SK-N-SH (cell line): Measurements from ENCODE around the gene MELTF. TPM values are rescaled to one million over a fixed set of nuclear protein-coding genes. Genes with fewer than 3 reads are reported as not detected.

Experiments
- CTCF ChIA-PET: fragments of 300-600, 350-600 bp; formaldehyde crosslinking; extraction: SDS; loops from one replicate; lab custom pipeline; 2021; lab: Yijun Ruan, JAX
- POLR2A ChIA-PET: fragments of 350-600 bp; sonication (Branson Sonifier 250); formaldehyde crosslinking; extraction: SDS; loops from one replicate; lab custom pipeline; 2020; ENCODE audit warnings: antibody characterized with exemption, inconsistent platforms; lab: Yijun Ruan, JAX
- DNase-seq: peaks from one replicate; pipeline ENCODE4 v3.0.0; 2012
- H2AFZ ChIP-seq: fragments of 200-600 bp; sonication (generic); 2 replicates; pipeline ENCODE4 v1.8.1; 2016; ENCODE audit warnings: antibody characterized with exemption, mild to moderate bottlenecking, low read depth
- H3F3A ChIP-seq: fragments of 200-600 bp; sonication (generic); replicated peaks from 2 replicates; pipeline ENCODE3; 2016; ENCODE audit warnings: antibody characterized with exemption, mild to moderate bottlenecking; ENCODE audit not compliant: insufficient read depth
- H3K27ac ChIP-seq, 2 experiments: fragments of 200-500 bp in 1 of 2; fragments of 200-600 bp in 1 of 2; sonication (Bioruptor generic) in 1 of 2; sonication (generic), shearing (Covaris generic) in 1 of 2; 2 replicates each; pipeline versions ENCODE4 v1.5.1 to v1.6.1; 2014 to 2016; ENCODE audit warnings: low read depth in 2 of 2, inconsistent platforms in 1 of 2, low read length in 1 of 2, mild to moderate bottlenecking in 1 of 2, mixed read lengths in 1 of 2
- H3K27me3 ChIP-seq: fragments of 200-600 bp; sonication (generic), shearing (Covaris generic); 2 replicates; pipeline ENCODE4 v1.6.1; 2016; ENCODE audit warnings: mixed run types; ENCODE audit not compliant: insufficient read depth
- H3K36me3 ChIP-seq, 2 experiments: fragments of 200-500 bp in 1 of 2; fragments of 200-600 bp in 1 of 2; sonication (Bioruptor generic) in 1 of 2; sonication (generic) in 1 of 2; replicated peaks in 1 of 2; 2 replicates each; pipeline versions ENCODE3 to v1.5.1; 2014 to 2016; ENCODE audit warnings: low read length in 1 of 2, mild to moderate bottlenecking in 1 of 2; ENCODE audit not compliant: insufficient read depth in 2 of 2, control insufficient read depth in 1 of 2
- H3K4me1 ChIP-seq, 2 experiments: fragments of 200-500 bp in 1 of 2; fragments of 200-600 bp in 1 of 2; sonication (Bioruptor generic) in 1 of 2; sonication (generic), shearing (Covaris generic) in 1 of 2; 2 replicates each; pipeline versions ENCODE4 v1.5.1 to v1.6.1; 2014 to 2016; ENCODE audit warnings: low read depth in 1 of 2, low read length in 1 of 2, mixed run types in 1 of 2; ENCODE audit not compliant: insufficient read depth in 2 of 2, control insufficient read depth in 1 of 2
- H3K4me2 ChIP-seq: fragments of 200-600 bp; sonication (generic), shearing (Covaris generic); 2 replicates; pipeline ENCODE4 v1.6.1; 2017; ENCODE audit warnings: mixed run types
- H3K4me3 ChIP-seq, 2 experiments: fragments of 200-500 bp in 1 of 2; fragments of 200-600 bp in 1 of 2; sonication (Bioruptor generic) in 1 of 2; sonication (generic), shearing (Covaris generic) in 1 of 2; 2 replicates each; pipeline versions ENCODE4 v1.5.1 to v1.8.1; 2014 to 2016; ENCODE audit warnings: low read depth in 2 of 2, inconsistent platforms in 1 of 2, low read length in 1 of 2, mild to moderate bottlenecking in 1 of 2, mixed read lengths in 1 of 2, moderate library complexity in 1 of 2
- H3K79me2 ChIP-seq: fragments of 200-600 bp; sonication (generic); 2 replicates; pipeline ENCODE4 v1.8.1; 2017; ENCODE audit warnings: mild to moderate bottlenecking; ENCODE audit not compliant: insufficient read depth
- H3K9ac ChIP-seq: fragments of 200-600 bp; sonication (generic); 2 replicates; pipeline ENCODE4 v1.6.1; 2017; ENCODE audit warnings: mixed run types
- H3K9me2 ChIP-seq: fragments of 200-600 bp; sonication (generic); 2 replicates; pipeline ENCODE4 v1.6.1; 2017; ENCODE audit warnings: mixed run types
- H3K9me3 ChIP-seq: fragments of 200-600 bp; sonication (generic); 2 replicates; pipeline ENCODE4 v1.6.1; 2017; ENCODE audit warnings: mixed run types, mild to moderate bottlenecking, moderate library complexity
- H4K20me1 ChIP-seq: fragments of 200-600 bp; sonication (generic); 2 replicates; pipeline ENCODE4 v1.6.1; 2017; ENCODE audit warnings: mild to moderate bottlenecking, mixed run types; ENCODE audit not compliant: insufficient read depth
- CTCF ChIP-seq: fragments of 200-600 bp; sonication (generic); IDR thresholded peaks from 2 replicates; pipeline ENCODE4 v1.6.1; 2017; ENCODE audit warnings: antibody characterized with exemption, mild to moderate bottlenecking, moderate library complexity
- EP300 ChIP-seq, 2 experiments: IDR thresholded peaks; 2 replicates each; pipeline versions ENCODE4 v1.4.0 to v1.6.1; 2012; ENCODE audit warnings: borderline replicate concordance in 1 of 2, low read depth in 1 of 2, low read length in 1 of 2
- FOSL2 ChIP-seq: IDR thresholded peaks from 2 replicates; pipeline ENCODE4 v1.4.0; 2012; ENCODE audit warnings: low read depth, mild to moderate bottlenecking, moderate library complexity, borderline replicate concordance
- FOXM1 ChIP-seq: IDR thresholded peaks from 2 replicates; pipeline ENCODE4 v1.4.0; 2012; ENCODE audit warnings: low read depth, mild to moderate bottlenecking
- GABPA ChIP-seq: IDR thresholded peaks from 2 replicates; pipeline ENCODE4 v1.4.0; 2012; ENCODE audit warnings: low read depth, mild to moderate bottlenecking
- GATA2 ChIP-seq: sonication (generic); formaldehyde crosslinking; IDR thresholded peaks from 2 replicates; pipeline ENCODE4 v1.5.0; 2020; ENCODE audit warnings: mild to moderate bottlenecking, missing genetic modification reagents
- MEF2A ChIP-seq: IDR thresholded peaks from 2 replicates; pipeline ENCODE4 v1.4.0; 2012; ENCODE audit warnings: low read depth, borderline replicate concordance
- NFIC ChIP-seq: IDR thresholded peaks from 2 replicates; pipeline ENCODE4 v1.4.0; 2012; ENCODE audit warnings: borderline replicate concordance
- RAD21 ChIP-seq: IDR thresholded peaks from 2 replicates; pipeline ENCODE4 v1.6.1; 2012; ENCODE audit warnings: mild to moderate bottlenecking, low read length
- RFX5 ChIP-seq: IDR thresholded peaks from 2 replicates; pipeline ENCODE4 v1.6.1; 2012; ENCODE audit warnings: mild to moderate bottlenecking, improper control_type of control experiment, low read length
- SIN3A ChIP-seq: IDR thresholded peaks from 2 replicates; pipeline ENCODE4 v1.6.1; 2012; ENCODE audit warnings: low read depth, mild to moderate bottlenecking, low read length, moderate library complexity, borderline replicate concordance
- TEAD4 ChIP-seq: IDR thresholded peaks from 2 replicates; pipeline ENCODE4 v1.4.0; 2012; ENCODE audit warnings: mild to moderate bottlenecking, borderline replicate concordance; ENCODE audit not compliant: insufficient read depth
- YY1 ChIP-seq: IDR thresholded peaks from 2 replicates; pipeline ENCODE4 v1.4.0; 2012; ENCODE audit warnings: low read depth, mild to moderate bottlenecking
- WGBS: methylation state at CpG from one replicate; pipeline ENCODE4 v1.1.6; 2017; ENCODE audit warnings: low lambda C conversion rate; 5-methylcytosine and 5-hydroxymethylcytosine counted together
- polyA plus RNA-seq, 3 experiments: library from polyadenylated mRNA; depleted of rRNA; stranded (reverse); fragments of >200 nt; gene quantifications; 2 replicates each; pipeline ENCODE4 v1.2.3, GENCODE V29; 2012

MELTF gene
- polyA plus RNA-seq, 1 of the 3 experiments (the other 2 are of a cell fraction), result 32.4 TPM

- TF ChIP-seq CTCF, result no peak
- TF ChIP-seq MEF2A, result no peak
- TF ChIP-seq GATA2 (CRISPR knock-in tag), result no peak
- TF ChIP-seq GABPA, result no peak
- no peak for TF ChIP-seq RAD21
- TF ChIP-seq FOSL2, result no peak
- no peak for TF ChIP-seq YY1
Measured at GRCh38 chr3:196965804-196966173, 63.8 kb downstream of the MELTF start (continued).

- no peaks in the 10 kb centered on the region for H3F3A ChIP-seq
- H3K9ac ChIP-seq, result no peak overlapping the region
- H3K4me3 ChIP-seq, result no peak overlapping the region
- no peak overlapping the region for H3K27ac ChIP-seq
- H4K20me1 ChIP-seq, result no peaks in the 10 kb centered on the region
- ChIA-PET POLR2A (no interaction called here), CTCF (no interaction called here)
- peaks cover 0 to 6% of the 10 kb centered on the region in 2 experiments; a peak in 1 of 4 replicates for H3K4me1 ChIP-seq
- H2AFZ ChIP-seq, result no peak overlapping the region
- H3K4me2 ChIP-seq, result no peak overlapping the region
- H3K9me2 ChIP-seq, result no peaks in the 10 kb centered on the region
- DNase-seq, result no peak
- no peaks in the 10 kb centered on the region for H3K27me3 ChIP-seq
- no peaks in the 10 kb centered on the region for H3K36me3 ChIP-seq
- H3K79me2 ChIP-seq, result no peaks in the 10 kb centered on the region
- WGBS, result 96% methylated on average over 11 of the region's 11 CpGs
- H3K9me3 ChIP-seq, result no peaks in the 10 kb centered on the region
- TF ChIP-seq TEAD4 (no peak), SIN3A (no peak), GATA2 (CRISPR knock-in tag) (no peak), FOXM1 (no peak), NFIC (no peak)
Measured at GRCh38 chr3:196965112-196965803, 64.4 kb downstream of the MELTF start.

GRCh38 chr3:196963631-196963953 is 66.0 kb downstream of the MELTF start:
- CTCF ChIA-PET, result no interaction called here
- no peaks in the 10 kb centered on the region for H3K27me3 ChIP-seq

More at GRCh38 chr3:196963631-196963953, 66.0 kb downstream of the MELTF start:
- no peak overlapping the region for H3K9ac ChIP-seq
- DNase-seq, result no peak
- no peak overlapping the region for H3K4me3 ChIP-seq
- H3K9me2 ChIP-seq, result no peaks in the 10 kb centered on the region
- peaks cover 0 to 6% of the 10 kb centered on the region in 2 experiments; a peak in 1 of 4 replicates for H3K4me1 ChIP-seq
- H2AFZ ChIP-seq, result no peak overlapping the region
- no peak for TF ChIP-seq EP300 (IDR thresholded peaks at IDR 0.05; ENCODE audit: borderline replicate concordance in 1 of 2, low read depth in 1 of 2, low read length in 1 of 2)
- TF ChIP-seq RFX5, result no peak
- TF ChIP-seq, all 33 proteins: peak for 0
- Histone ChIP-seq H4K20me1 (no peaks in the 10 kb centered on the region), H3K9me3 (no peaks in the 10 kb centered on the region), H3K36me3 (no peaks in the 10 kb centered on the region), H3K27ac (no peak overlapping the region), H3K79me2 (no peaks in the 10 kb centered on the region), H3F3A (no peaks in the 10 kb centered on the region), H3K4me2 (no peak overlapping the region)
- POLR2A ChIA-PET, result no interaction called here
- 96% methylated on average over 2 of the region's 2 CpGs for WGBS
